ENCODE data around the gene SYCP2L.
"Not testable (repeated sequence)": the region's sequence is repeated elsewhere in the genome, so short reads cannot be mapped to it uniquely, and the experiment has no call there.

The SYCP2L gene

GRCh38 chr6:10954590-10955010 is 67.7 kb downstream of the SYCP2L start:
- peak in 36 of 58 donors; percentile 0 to 51 (median 19) for DNase-seq

GRCh38 chr6:10956776-10957175 is 69.9 kb downstream of the SYCP2L start:
- no peak for DNase-seq

DNA sequence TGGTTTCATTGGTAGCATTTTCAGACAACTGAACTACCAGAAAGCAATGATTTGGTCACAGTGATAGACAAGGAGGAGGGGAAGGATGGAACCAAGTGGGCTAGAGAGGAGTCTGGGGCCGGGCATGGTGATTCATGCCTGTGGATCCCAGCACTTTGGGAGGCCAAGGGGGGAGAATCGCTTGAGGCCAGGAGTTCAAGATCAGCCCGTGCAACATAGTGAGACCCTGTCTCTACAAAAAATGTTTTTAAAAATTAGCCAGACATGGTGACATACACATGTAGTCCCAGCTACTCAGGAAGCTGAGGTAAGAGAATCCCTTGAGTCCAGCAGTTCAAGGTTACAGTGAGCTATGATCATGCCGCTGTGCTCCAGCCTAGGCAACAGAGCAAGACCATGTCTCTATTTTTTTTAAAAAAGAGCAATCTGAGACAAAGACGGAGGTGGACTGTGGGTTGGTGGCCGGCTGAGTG is 70.6 kb downstream of the SYCP2L start:
- no peak for DNase-seq

DNA sequence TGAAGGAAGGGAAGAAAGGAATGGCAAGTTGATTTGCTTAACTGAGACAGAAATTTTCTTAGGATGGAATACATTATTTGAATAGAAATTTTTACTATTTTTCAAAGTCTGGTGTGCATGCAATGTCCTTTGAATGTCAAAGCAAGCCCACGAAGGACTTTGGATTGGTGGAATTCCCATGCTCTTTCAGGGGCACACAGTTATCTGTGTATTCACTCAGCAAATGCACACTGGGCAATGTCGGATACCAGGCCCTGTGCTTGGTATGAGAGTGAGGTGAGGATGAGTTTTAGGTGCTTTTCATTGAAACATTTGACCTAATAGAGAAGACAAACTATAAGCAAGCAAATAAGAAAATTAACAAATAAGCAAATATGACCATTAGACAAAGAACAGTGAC is 73.3 kb downstream of the SYCP2L start:
- DNase-seq, result no peak

- DNase-seq, result no peak
Measured at GRCh38 chr6:10961837-10962236, 75.0 kb downstream of the SYCP2L start.

- no peak for DNase-seq
Measured at GRCh38 chr6:10962673-10963072, 75.8 kb downstream of the SYCP2L start.

DNA sequence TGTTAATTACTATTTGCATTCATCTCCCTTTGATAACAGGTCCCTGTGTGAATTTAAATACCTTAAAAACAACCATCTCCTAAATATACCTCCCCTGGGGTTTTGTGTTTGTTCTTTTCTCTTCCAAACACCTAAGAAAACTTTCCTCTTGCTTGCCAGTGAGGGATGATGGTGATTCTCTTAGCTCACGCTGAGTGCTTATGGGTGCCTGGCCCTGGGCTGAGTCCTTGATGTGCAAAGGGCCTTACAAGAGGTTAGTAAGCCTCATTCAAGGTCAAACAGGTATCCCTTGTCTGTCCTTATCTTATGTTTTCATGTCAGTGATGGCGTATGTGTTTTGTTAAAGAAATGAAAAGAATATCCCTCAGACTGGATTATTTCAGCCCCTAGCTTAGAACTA is 76.3 kb downstream of the SYCP2L start:
- no peak for DNase-seq

GRCh38 chr6:10964684-10965083 is 77.8 kb downstream of the SYCP2L start:
- no peak for DNase-seq

- no peak for DNase-seq
Measured at GRCh38 chr6:10968776-10969175, 81.9 kb downstream of the SYCP2L start.

DNA sequence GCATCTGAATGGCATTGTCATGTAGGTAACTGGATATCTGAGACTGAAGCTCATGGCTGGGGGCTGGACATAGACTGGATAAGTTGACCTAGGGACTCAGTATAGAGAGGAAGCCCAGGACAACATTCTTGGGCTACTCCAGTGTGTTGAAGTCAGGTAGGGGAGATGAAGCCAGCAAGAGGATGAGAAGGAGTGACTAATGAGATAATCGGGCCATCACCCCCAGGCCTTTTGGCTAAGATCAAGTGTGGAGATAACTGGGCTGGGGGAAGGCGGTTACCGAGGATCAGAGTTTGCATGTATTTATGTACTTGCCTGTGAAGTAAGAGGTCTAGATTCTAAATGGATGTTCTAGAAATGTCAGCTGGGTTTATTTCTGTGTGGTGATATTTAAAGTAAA is 83.9 kb downstream of the SYCP2L start:
- no peak for DNase-seq

- DNase-seq, result no peak
Measured at GRCh38 chr6:10972196-10972595, 85.3 kb downstream of the SYCP2L start.

DNA sequence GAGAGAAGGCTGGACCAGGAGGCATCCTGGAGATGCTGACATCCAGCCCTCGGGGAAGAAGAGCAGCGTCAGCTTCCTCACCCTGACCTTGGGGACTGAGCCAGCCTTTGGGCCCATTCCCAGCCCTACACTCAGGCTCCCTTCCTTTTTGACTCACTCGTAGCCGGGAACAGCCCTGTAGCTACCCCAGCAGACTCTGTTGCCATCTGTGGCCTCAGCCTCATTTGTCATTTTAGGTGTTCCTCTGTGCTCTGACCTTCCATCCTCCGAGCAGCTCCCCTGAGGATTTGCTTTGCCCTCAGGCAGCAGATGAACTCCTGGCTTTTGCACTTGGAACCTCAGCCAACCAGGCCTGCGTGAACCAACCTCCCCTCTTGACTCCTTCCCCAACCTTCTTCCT is 89.7 kb downstream of the SYCP2L start:
- DNase-seq, result no peak

GRCh38 chr6:10977231-10977968 is 90.5 kb downstream of the SYCP2L start:
- DNase-seq, result no peak

DNA sequence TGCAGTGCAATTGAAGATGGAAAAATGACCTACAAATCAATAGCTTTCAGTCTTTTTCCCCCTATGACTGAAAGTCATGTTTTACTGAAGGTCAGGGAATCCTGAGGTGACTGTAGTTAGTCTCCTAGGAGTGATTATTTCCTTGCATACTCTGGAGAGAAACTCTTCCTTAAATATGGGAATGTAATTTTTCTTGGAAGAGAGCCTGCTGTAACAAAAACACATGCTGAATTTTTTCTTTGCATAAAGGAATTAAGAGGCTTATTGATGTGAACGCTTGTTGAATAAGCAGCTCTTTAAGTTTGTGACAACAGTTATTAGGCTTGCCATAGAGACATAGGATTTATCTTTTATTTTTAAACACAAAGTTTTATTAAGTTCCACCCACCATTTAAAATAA is 92.8 kb downstream of the SYCP2L start:
- DNase-seq, result no peak

- no peak for DNase-seq
Measured at GRCh38 chr6:10981409-10981808, 94.6 kb downstream of the SYCP2L start.

GRCh38 chr6:10984959-10985358 is 98.1 kb downstream of the SYCP2L start:
- not testable (repeated sequence) for DNase-seq

GRCh38 chr6:10989587-10989986 is 102.7 kb downstream of the SYCP2L start:
- no peak for DNase-seq

GRCh38 chr6:10991115-10991514 is 104.3 kb downstream of the SYCP2L start:
- DNase-seq, result peak in 1 of 58 donors; percentile 3

DNA sequence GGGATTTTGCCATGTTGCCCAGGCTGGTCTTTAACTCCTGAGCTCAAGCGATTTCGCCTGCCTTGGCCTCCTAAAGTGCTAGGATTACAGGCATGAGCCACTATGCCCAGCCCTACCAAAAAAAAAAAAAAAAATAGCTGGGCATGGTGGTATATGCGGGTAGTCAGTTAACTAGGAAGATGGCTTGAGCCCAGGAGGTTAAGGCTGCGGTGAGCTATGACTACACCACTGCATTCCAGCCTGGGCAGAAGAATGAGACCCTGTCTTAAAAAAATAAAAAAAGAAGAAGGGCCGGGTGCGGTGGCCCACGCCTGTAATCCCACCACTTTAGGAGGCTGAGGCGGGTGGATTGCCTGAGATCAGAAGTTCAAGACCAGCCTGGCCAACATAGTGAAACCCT is 107.0 kb downstream of the SYCP2L start:
- DNase-seq, result no peak

DNA sequence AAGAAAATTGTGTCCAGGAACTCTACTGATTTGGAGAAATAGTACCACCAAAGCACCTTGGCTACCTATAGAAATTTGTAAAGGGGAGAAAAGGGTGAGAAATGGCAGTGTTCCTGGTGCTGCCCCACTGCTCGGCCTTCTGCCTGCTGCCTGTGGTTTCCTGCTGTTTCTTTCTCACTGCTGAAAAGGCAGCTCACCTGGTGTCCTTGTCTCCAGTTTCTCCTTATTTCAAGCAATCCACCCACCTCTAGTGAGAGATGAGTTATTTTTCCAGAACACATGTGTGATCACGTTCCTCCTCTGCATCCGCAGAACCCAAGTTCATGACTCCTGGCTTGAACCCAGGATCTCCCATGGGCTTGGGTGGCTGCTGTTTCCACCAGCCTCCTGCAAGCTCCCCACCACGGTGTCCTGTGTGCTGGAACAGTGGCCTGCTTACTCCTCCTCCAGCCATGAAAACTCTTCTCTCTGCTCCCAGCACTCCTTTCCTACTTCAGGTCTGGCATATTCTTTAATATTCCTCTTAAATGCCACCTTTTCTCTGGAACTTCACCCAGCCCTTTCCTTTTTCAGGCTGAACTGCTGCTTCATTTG is 108.4 kb downstream of the SYCP2L start:
- no peak for DNase-seq

- no peak for DNase-seq
Measured at GRCh38 chr6:10999994-11000393, 113.1 kb downstream of the SYCP2L start.

- DNase-seq, result no peak
Measured at GRCh38 chr6:11002176-11002575, 115.3 kb downstream of the SYCP2L start.

GRCh38 chr6:11003297-11003696 is 116.4 kb downstream of the SYCP2L start:
- not testable (repeated sequence) for DNase-seq

All from anterior cingulate cortex (tissue), 58 donors.